A673 (cell line): Measurements from ENCODE around the gene ZDHHC20.
"Not testable (repeated sequence)": the region's sequence is repeated elsewhere in the genome, so short reads cannot be mapped to it uniquely, and the experiment has no call there.

Experiments used
- EZH2 ChIP-seq: fragments of 200-600 bp; sonication (generic); IDR thresholded peaks from 2 replicates; pipeline ENCODE4 v1.6.1; 2017; ENCODE audit warnings: borderline replicate concordance, low read depth, mild to moderate bottlenecking, mixed read lengths, antibody characterized with exemption, low read length; ENCODE audit not compliant: poor library complexity, severe bottlenecking
- TF ChIP-seq, protein P1 (sequence below): fragments of 300-800, 200-600 bp; sonication (generic); conservative IDR thresholded peaks from 2 replicates; pipeline ENCODE4 v1.5.1; 2017; ENCODE audit warnings: low read depth, mild to moderate bottlenecking, antibody characterized with exemption, low read length, moderate library complexity, mixed read lengths

DNA sequence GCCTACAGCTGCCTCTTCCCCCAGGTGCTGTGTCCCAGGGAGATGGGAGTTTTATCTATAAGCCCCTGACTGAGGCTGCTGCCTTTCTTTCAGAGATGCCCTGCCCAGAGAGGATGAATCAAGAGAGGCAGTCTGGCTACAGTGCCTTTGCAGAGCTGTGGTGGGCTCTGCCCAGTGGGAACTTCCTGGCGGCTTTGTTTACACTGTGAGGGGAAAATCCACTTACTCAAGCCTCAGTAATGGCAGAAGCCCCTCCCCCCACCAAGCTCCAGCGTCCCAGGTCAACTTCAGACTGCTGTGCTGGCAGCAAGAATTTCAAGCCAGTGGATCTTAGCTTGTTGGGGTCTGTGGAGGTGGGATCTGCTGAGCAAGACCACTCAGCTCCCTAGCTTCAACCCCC lies 48.6 kb downstream of the ZDHHC20 start:
- TF ChIP-seq, protein P1, sequence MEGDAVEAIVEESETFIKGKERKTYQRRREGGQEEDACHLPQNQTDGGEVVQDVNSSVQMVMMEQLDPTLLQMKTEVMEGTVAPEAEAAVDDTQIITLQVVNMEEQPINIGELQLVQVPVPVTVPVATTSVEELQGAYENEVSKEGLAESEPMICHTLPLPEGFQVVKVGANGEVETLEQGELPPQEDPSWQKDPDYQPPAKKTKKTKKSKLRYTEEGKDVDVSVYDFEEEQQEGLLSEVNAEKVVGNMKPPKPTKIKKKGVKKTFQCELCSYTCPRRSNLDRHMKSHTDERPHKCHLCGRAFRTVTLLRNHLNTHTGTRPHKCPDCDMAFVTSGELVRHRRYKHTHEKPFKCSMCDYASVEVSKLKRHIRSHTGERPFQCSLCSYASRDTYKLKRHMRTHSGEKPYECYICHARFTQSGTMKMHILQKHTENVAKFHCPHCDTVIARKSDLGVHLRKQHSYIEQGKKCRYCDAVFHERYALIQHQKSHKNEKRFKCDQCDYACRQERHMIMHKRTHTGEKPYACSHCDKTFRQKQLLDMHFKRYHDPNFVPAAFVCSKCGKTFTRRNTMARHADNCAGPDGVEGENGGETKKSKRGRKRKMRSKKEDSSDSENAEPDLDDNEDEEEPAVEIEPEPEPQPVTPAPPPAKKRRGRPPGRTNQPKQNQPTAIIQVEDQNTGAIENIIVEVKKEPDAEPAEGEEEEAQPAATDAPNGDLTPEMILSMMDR, result not testable (repeated sequence)
- not testable (repeated sequence) for TF ChIP-seq EZH2
